ENCODE data around the gene CDC42BPA.
"Not testable (repeated sequence)": the region's sequence is repeated elsewhere in the genome, so short reads cannot be mapped to it uniquely, and the experiment has no call there.

CDC42BPA gene

DNA sequence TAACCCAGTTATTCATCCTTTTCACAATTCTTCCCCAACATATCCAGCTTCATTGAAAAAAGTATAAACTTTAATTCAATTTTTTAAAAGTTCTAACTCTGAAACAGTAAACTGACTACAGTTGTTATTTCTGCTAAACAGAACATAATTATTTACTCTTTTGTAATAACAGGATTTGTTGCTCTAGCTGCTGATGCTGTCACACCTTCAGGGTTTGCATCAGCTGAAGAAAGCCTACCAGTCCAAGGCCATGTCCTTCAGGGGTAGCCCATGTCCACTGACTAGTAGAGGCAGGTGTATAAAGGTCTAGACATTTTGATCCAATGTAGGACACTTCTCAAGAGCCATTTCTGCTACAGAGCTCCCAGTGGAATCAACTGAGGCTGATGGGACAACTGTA, 107.7 kb downstream of the CDC42BPA start:
- DNase-seq = no peak

DNA sequence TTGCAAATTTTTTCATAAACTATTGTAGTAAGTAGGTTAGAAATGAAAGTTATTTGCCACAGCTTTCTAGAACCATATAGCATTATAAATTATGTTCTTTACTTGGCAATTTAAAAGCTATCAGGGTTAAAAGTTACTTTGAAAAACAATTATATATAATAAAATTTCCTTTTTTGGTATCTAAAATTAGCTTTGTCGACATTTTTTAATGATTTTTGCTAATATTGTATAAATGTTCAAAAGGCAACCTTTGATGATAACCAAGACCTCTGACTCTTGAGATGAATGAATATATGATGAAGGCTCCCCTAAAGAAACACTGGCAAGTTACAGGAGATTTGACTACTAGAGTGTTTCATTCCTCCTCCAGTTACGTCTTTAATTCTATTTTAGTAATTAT, 121.2 kb downstream of the CDC42BPA start:
- no peak for DNase-seq

DNA sequence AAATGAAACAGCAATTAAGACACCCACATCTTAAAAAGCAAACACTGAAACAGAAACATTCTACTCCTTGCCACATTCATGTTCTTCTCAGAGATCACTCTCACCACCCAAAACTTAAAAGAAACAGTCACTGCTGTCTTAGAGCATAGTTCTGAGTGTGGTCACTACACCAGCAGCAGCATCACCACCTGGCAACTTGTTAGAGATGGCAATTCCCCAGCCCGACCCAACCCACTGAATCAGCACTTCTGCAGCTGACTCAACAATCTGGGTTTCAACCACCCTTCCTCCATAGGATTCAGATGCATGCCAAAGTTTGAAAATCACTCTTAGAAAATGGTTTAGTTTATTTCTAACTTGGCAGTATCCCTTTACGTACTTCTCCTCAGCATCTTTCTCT, 126.1 kb downstream of the CDC42BPA start:
- DNase-seq = no peak

- no peak for DNase-seq
Measured at GRCh38 chr1:227191607-227192006, 126.7 kb downstream of the CDC42BPA start.

- no peak for DNase-seq
Measured at GRCh38 chr1:227190321-227190720, 128.0 kb downstream of the CDC42BPA start.

- no peak for DNase-seq
Measured at GRCh38 chr1:227185291-227185690, 133.0 kb downstream of the CDC42BPA start.

GRCh38 chr1:227182012-227182411, 136.3 kb downstream of the CDC42BPA start:
- peak; percentile 9 to 29 for DNase-seq

- DNase-seq = no peak
Measured at GRCh38 chr1:227175611-227176010, 142.7 kb downstream of the CDC42BPA start.

- no peak for DNase-seq
Measured at GRCh38 chr1:227174164-227174563, 144.1 kb downstream of the CDC42BPA start.

DNA sequence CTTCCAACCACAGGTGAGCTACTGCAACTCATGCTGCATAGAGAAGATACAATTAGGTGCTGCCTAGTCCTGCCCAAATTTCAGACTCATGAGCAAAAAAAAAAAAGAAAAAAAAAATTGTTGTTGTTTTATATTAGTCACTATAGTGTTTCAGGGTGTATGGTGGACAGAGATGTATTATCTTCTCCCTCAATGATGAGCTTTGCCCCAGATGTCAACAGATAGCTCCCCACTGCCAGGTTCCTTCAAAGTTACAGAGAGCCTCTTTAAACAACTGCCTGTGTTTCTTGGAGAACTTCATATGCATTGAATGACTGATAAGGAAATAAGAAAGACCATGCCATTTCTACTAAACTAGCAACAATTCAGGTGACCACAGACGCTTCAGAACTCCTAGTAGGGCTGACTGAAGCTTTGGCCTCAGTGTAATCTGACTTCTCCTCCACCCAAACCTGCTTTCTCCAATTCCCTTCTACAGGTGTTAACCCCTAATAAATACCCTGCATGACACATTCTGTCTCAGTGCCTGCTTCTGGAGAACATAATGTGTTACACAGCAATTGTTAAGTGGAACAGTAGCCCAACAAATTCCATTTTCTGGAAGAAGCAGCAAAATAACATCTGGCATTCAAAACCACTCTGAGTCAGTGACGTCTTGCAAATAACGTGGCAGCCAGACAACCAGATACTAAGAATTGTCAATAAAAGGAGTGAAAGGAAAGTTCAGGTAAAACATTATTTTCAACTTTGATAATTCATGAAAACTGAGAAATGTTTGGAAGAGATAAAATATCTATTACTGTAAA, 147.7 kb downstream of the CDC42BPA start:
- no peak for DNase-seq

DNA sequence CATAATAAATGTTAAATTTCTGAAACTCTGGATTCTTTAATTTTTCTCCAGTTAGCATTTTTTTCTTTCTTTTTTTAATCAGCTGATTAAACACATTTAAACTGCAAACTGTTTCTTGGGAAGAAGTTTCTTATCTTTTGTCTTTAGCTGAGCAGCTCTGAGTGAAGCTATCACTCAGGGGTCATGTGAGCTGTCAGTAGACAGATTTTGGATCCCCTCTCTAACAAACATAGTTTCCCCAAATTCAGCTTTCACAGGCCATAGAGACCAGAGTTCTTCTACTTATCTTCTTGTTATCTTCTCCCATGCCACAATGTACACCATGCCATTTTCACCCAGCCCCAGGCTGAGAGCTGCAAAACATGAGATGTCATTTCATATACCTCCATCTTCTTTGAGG, 148.9 kb downstream of the CDC42BPA start:
- DNase-seq = no peak

DNA sequence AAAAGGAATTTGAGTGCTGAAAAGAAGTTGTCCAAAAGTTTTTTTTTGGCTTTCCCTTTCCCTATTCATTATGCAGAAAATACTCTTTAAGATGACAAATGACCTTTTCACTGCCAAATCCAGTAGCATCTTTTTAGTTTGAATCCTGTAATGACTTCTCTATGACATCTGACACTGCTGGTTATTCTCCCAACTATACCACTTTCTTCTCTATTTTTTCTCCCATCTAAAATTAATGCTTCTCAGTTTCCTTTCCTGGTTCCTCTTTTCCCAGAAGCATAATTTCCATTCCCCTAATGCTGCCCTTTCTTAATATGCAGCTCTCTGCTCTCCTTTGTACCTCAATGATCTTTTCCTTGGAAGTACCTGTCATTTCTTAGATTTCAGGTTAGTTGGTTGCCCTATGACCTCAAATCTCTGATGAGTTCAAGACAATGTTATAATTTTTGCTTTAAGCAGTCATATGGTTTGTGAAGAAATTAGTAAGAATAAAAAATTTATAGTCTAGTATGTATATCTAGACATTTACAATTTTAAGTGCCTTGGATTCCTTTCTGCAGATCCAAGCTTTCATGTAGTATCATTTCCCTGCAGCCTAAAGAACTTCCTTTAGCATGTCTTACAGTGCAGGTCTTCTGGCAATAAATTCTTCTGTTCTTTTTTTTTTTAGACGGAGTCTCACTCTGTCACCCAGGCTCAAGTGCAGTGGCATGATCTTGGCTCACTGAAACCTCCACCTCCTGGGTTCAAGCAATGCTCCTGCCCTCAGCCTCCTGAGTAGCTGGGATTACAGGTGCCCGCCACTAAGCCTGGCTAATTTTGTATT, 150.8 kb downstream of the CDC42BPA start:
- DNase-seq = no peak

- DNase-seq = no peak
Measured at GRCh38 chr1:227166559-227166958, 151.7 kb downstream of the CDC42BPA start.

GRCh38 chr1:227161470-227161869, 156.8 kb downstream of the CDC42BPA start:
- DNase-seq = no peak

GRCh38 chr1:227156520-227156919, 161.8 kb downstream of the CDC42BPA start:
- no peak for DNase-seq

GRCh38 chr1:227155688-227156087, 162.6 kb downstream of the CDC42BPA start:
- no peak for DNase-seq

DNA sequence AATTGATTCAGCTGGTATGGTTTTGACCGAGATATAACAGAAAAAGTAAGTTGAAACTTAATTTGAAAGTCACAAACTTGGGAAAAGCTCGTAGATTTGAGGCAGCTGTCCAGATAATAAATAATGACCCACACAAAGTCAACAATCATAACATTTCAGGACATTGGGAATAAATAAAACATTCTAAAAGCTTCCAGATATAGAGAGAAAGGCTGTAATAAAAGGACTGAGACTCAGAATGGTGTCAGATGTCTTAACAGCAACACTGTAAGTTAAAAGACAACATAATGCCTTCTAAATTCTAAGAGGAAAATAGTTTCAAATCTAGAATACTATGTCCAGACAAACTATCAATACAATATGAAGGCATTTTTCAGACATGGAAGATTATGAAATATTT, 163.3 kb downstream of the CDC42BPA start:
- DNase-seq = no peak

- DNase-seq = no peak
Measured at GRCh38 chr1:227152525-227152924, 165.8 kb downstream of the CDC42BPA start.

GRCh38 chr1:227140376-227140775, 177.9 kb downstream of the CDC42BPA start:
- no peak for DNase-seq

GRCh38 chr1:227136210-227136820, 182.0 kb downstream of the CDC42BPA start:
- no peak for DNase-seq

DNA sequence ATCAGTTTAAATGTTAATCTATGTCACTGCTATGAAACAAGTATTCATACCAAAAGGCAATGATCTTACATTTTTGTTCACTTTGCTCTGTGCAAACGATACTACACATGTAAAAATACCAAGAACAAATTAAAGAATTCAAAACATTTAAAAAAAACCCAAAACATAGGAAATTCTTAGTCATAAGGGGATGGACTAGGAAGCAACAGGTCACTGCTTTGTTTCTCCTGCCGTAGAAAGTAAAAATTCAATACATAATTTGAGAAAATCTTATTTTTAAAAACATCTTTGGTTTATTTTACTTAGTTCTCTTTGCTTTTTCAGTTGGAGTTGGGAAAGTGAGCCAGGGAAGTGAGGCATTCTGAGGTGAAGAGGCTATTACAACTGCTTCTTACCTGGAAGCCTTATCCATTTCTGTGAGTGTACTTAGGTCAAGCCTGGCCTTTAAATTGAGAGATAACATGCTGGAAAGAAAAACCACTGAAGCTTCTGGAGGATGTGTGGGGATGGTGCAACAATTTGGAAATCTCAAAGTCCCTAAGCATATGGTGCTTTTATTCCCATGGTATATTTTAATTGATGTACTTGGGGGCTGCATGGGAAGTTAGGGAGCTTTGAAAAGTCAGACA, 183.5 kb downstream of the CDC42BPA start:
- DNase-seq = no peak

DNA sequence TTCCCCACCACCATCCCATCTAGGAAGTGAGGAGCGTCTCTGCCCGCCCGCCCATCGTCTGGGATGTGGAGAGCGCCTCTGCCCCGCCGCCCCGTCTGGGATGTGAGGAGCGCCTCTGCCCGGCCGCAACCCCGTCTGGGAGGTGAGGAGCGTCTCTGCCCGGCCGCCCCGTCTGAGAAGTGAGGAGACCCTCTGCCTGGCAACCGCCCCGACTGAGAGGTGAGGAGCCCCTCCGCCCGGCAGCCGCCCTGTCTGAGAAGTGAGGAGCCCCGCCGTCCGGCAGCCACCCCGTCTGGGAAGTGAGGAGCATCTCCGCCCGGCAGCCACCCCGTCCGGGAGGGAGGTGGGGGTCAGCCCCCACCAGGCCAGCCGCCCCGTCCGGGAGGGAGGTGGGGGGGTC, 185.6 kb downstream of the CDC42BPA start:
- DNase-seq = not testable (repeated sequence)

GRCh38 chr1:227131193-227131592, 187.1 kb downstream of the CDC42BPA start:
- DNase-seq = peak in 1 of 2 experiments; percentile 25
